Lung microvascular endothelial cell (primary cell): ENCODE results near the gene KCNK18. TPM values are rescaled to one million over a fixed set of nuclear protein-coding genes. Genes with fewer than 3 reads are reported as not detected.

Source experiments
- DNase-seq, 2 donors: peaks; one replicate each; pipeline versions ENCODE4 v3.0.0 to v3.0.0-alpha.2; 2010; ENCODE audit warnings: low read depth in 2 of 2
- total RNA-seq: library from RNA; depleted of rRNA; stranded (reverse); fragments of >200 nt; gene quantifications from 2 replicates; pipeline ENCODE4 v1.2.1, GENCODE V29; 2014

Gene KCNK18
- total RNA-seq, 1 donor from 2014 or later, result not detected

GRCh38 chr10:117250411-117250810 lies 53.1 kb downstream of the KCNK18 start:
- DNase-seq, result no peak

DNA sequence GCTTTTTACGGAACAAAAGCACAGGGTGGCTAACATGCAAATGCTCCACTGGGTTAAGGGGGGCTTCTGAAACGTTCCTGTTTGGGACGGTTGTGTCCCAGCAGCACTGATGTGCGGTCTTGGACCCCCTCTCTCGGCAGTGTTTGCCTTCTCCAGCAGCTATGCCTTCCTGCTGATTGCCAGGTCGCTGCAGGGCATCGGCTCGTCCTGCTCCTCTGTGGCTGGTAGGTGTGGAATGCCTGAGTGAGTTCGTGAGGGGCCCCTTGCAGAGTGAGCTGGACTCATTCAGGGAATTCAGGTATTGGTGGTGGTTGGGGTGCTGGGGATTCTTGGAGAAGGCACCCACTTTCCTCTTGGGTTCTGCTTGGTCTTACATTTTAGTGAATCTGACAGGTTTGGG lies 56.6 kb downstream of the KCNK18 start:
- DNase-seq, result no peak

- DNase-seq, result no peak
Observed at GRCh38 chr10:117254338-117254737, 57.0 kb downstream of the KCNK18 start.

GRCh38 chr10:117254774-117255735 lies 57.8 kb downstream of the KCNK18 start:
- DNase-seq, result no peak

GRCh38 chr10:117255835-117256460 lies 58.7 kb downstream of the KCNK18 start:
- DNase-seq, result no peak

- no peak for DNase-seq
Observed at GRCh38 chr10:117256910-117257309, 59.6 kb downstream of the KCNK18 start.

DNA sequence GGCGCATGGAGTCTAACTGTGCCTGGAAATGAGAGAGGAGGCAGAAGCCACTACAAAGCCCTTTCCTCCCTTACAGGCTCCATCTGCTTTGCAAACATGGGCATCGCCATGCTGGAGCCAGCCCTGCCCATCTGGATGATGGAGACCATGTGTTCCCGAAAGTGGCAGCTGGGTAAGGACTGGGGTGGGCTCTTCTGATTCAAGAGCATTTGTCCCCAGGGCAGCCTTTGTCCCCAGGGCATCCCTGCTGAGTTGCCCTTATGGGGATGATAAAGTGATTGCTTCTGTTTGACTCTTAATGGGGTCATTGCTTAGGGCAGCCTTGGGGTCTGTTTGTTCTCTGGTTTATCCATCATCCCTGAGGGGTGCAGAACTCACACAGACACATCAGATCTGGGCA lies 60.4 kb downstream of the KCNK18 start:
- DNase-seq, result no peak

DNA sequence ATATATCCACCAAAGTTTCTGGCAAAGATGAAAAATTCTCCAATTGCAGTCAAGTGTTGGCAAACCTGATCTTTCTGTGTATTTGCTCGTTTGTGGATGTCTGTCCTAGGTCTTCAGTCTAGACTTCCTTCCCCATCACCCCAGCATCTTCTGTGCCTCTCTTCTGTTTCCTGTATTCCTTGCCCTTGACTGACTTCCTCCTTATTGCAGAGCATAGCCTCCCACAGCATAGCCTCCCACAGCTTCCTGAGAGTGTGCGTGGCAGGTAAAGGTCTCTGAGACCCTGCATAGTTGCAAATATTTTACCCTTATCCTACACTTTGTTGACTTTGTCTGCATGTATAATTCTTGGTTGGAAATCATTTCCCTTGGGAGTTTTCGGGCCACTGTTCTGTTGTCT lies 62.0 kb downstream of the KCNK18 start:
- DNase-seq, result no peak

Other genes starting within 250 kb of the KCNK18 start
- gene SHTN1, start 192.3 kb upstream of the KCNK18 start, total RNA-seq, result 0.87 and 0.99 TPM in 2 replicates
- not detected in 2 replicates for gene VAX1, start 59.2 kb upstream of the KCNK18 start, total RNA-seq
- under 0.01 TPM in 1 of 2 replicates, not detected in the other for gene SLC18A2, start 43.6 kb downstream of the KCNK18 start, total RNA-seq
- gene PDZD8, start 178.0 kb downstream of the KCNK18 start, total RNA-seq, result 8.3 and 13.1 TPM in 2 replicates